Stimulated activated CD8-positive, alpha-beta memory T cell treated with anti-CD3 and anti-CD28 coated beads, Interleukin-4, amount 100 ng/mL, for 1 hour (primary cell): ENCODE results near the gene MAN1B1.

ENCODE experiments used
- DNase-seq, 2 donors: peaks; one replicate each; pipeline ENCODE4 v3.0.0-alpha.2; 2020; ENCODE audit warnings: low read depth in 2 of 2, low spot score in 1 of 2

Gene MAN1B1

DNA sequence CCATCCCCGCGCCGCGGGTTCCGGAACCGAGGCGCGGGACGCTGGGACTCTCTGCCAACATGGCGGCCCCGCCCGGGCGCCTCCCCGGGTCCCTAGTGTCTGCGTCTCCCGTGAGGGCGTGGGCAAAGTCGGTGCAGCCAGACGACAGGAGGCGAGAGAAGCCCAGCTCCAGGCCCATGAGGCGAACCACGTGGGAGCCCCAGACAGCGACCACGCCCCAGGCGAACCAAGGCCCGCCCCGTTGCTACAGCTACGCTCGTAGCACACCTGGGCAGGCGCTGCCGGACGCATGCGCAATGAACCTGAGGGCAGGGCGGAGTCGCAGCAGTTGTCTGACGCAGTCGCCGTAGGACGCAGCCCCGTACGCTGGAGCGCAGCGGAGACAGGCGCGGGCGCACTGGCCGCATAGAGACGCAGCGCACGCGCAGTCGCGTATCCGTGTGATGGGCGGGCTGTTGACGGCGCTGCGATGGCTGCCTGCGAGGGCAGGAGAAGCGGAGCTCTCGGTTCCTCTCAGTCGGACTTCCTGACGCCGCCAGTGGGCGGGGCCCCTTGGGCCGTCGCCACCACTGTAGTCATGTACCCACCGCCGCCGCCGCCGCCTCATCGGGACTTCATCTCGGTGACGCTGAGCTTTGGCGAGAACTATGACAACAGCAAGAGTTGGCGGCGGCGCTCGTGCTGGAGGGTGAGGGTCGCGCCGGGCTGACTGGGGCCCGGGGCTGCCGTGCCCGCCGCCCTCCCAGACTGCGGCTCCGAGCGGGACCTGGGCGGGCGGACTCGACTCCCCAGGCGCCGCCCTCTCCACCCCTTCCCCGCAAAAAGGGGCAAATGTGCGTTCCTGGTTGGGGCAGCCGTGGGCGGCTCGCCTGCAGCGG, at the start of gene MAN1B1:
TSS of gene MAN1B1 (plus strand) at position 455 of the 878 bp plus-strand sequence. CDS start at position 470, 15 bp downstream.
- DNase-seq: peak; percentile 94 to 98

DNA sequence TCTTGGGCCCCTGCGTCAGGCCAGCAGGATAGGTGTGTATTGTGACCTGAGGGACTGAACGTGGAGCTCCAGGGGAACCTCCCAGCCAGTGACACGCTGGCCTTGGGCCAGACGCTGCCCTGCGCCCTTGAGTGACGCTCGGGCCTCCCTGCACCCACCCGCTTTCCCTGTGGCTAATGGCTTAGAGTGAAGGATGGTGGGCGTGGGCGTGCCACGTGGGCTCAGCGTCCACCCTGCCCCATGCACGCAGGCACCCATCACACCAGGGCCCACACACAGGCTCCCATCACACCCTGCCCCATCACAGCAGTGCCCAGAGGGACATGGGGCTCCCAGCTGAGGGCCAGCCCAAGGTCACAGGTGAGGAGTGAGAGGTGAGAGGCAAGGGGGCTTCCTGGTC, 49.8 kb upstream of the MAN1B1 start:
- no peak for DNase-seq

- DNase-seq: no peak
These were observed 49.3 kb upstream of the MAN1B1 start for GRCh38 chr9:137037483-137037882.

- DNase-seq: no peak
These were observed 47.9 kb upstream of the MAN1B1 start for GRCh38 chr9:137038916-137039315.

DNA sequence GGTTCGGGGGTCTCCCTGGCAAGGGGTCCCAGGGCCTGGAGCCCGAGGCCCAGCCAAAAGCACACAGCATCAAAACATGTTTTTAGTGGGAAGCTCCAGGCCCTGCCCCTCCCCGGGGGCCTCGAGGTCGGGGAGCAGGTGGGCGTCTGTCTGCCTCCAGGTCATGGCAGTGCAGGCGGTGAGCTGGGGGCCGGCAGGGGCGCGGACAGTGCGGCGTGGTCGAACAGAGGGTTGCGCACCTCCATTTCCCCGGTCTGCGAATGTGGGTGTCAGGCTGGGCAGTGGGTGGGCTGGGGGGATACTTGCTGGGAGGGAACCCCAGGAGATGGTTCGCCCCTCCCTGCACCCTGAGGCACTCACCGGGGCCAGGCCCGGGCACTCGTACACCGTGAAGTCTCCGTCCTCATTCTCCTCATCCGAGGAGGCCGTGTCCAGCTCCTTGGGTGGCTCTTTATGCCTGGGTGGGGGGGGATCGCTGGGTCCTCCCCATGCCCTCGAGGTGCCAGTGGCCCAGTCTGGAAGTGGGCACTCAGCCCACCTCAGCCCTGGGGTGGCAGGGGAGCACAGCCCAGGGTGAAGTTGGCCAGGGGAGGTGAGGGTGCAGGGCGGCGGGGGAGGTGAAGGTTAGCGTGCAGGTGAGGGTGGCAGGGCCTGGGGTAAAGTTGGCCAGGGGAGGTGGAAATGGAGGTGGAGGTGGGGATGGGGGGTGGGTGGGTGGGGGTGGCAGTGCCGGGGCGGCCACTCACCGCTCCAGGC, 47.0 kb upstream of the MAN1B1 start:
- no peak for DNase-seq

DNA sequence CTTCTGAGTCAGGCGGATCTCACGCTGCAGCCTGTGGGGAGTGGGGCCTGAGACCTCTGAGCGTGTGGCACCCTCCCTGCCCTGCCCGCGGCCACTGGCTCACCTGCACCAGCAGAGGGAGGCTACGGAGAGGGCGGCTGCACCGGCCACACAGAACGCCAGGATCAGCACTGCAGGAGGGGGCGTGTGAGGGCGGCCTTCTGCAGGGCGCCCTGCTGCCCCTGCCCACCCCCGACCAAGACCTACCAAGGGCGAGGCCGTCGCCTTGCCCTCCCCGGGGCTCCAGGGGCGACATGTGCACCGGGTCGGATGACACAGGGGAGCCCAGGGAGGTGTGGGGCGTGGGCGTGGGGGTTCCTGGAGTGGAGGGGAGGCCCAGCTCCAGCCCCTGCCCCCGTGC, 46.2 kb upstream of the MAN1B1 start:
- no peak for DNase-seq

- DNase-seq: no peak
These were observed 45.7 kb upstream of the MAN1B1 start for GRCh38 chr9:137041124-137041523.

DNA sequence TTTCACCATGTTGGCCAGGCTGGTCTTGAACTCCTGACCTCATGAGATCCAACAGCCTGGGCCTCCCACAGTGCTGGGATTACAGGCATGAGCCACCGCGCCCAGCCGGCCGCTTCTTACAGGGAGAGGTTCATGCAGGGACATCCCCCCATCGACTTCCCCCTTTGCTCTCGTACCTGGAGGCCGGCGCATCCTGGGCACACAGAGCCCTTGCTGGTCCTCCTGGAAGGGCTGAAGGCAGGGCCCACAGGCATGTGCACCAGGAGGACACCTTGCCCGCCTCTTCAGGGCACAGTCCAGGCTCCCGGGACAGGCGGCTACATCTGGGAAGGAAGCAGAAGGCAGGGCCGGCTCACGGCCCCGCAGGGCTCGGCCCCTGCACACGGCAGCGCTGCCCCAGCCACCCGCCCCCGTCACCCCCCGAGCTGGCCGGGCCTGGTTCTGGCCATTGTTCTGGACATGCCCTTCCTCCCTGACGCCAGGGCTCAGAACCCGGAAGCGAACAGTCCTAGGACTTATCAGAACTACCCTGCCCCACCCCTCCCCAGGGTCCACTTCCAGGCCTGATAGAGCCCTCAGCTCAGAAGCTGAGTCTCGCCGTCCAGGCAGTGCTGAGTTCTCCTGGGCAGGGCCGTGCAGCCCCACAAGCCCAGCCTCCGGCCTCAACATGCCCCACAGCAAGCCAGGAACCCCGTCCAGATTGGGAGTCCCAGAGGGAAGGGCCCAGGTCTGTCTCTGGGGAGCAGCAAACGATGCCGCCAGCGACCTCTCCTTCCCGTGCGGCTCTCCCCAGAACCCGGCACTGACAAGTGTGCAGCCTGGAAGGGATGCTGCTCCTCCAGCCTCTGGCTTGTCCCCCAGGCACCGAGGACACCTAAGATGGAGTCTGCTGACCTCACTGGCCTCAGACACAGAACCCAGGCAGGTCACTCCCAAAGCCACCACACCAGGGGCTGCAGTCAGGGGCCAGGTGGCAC, 43.7 kb upstream of the MAN1B1 start:
- DNase-seq: no peak

- DNase-seq: no peak
These were observed 42.7 kb upstream of the MAN1B1 start for GRCh38 chr9:137044037-137044436.

- no peak for DNase-seq
These were observed 42.1 kb upstream of the MAN1B1 start for GRCh38 chr9:137044502-137045177.

DNA sequence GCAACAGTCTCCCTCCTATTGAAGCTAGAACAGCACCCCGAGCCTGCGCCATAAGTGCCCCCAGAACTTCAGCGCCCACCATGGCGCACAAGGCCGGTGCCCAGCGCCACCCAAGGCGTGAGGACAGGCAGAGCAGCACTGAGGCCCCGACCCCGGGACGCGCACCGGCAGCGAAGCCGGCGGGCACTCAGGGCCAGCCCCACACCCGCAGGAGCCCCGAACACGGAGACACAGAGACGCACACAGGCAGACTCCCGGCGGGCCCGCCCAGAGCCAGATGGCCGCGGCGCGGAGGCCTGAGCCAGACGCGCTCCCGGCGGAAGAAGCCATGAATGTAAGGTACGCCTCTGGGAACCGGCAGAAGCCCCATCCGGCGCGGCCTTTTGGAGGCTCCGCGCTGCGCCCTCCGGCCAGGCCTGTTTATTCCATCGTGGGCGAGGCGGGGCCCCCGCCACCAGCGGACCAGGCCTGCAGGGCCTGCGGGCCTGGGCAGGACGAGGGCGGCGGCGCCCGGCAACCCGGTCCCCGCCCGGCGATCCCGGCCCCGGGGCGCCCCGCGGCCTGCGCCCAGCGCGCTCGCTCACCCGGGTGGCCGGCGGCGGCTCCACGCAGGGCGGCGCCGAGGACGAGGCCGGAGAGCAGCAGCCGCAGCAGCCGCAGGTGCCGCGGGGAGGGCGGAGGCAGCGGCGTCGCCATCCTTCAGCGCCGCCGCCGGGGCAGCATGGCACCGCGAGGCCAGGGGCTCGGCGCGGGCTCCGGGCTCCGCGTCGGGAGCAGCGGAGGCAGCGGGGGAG, 41.3 kb upstream of the MAN1B1 start:
- no peak for DNase-seq

GRCh38 chr9:137046088-137046787, 40.5 kb upstream of the MAN1B1 start, which contains the start of gene NPDC1:
Gene NPDC1, minus strand, starts transcription at chr9:137046177. Its CDS starts 188 bp downstream, at chr9:137045989.
- DNase-seq: peak in 1 of 2 donors; percentile 58

DNA sequence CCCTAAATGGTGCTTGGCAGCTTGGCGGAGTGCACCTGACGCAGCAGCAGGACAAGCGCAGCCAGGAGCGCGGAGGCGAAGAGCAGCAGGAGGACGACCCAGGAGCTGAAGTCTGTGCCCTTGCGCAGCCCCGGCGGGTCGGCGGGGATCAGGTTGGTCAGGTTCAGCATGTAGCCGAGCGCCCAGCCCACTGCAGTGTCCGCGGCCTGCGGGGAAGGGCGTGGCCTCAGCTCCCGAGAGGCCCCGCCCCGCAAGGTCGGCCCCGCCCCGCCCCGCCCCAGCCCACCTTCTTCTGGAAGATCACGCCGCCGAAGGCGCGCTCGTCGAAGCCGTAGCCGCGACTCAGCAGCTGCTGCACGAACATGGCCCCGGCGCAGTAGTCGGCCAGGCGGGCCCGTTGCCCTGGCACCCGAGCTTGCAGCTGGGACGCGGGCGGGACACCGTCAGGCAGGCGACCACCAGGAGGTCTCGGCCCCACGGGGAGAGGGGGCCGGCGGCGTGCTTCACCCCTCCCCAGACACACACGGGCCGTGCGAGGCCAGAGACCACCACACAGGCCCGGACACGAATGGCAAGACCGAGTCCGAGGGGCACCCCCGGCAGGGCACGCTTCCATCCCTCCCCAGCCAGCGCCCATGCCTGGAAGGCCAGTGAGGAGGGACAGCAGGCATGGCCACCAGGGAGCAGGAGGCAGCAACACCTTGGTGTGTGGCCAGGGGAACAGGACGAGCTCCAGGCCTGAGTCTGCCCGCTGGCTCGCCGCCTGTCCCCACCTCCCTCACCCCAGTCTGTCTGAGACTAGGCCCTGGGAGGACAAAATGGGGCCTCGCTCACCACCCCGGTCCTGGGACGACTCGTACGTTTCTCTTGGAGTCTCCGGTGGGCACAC, 37.9 kb upstream of the MAN1B1 start:
- no peak for DNase-seq

DNA sequence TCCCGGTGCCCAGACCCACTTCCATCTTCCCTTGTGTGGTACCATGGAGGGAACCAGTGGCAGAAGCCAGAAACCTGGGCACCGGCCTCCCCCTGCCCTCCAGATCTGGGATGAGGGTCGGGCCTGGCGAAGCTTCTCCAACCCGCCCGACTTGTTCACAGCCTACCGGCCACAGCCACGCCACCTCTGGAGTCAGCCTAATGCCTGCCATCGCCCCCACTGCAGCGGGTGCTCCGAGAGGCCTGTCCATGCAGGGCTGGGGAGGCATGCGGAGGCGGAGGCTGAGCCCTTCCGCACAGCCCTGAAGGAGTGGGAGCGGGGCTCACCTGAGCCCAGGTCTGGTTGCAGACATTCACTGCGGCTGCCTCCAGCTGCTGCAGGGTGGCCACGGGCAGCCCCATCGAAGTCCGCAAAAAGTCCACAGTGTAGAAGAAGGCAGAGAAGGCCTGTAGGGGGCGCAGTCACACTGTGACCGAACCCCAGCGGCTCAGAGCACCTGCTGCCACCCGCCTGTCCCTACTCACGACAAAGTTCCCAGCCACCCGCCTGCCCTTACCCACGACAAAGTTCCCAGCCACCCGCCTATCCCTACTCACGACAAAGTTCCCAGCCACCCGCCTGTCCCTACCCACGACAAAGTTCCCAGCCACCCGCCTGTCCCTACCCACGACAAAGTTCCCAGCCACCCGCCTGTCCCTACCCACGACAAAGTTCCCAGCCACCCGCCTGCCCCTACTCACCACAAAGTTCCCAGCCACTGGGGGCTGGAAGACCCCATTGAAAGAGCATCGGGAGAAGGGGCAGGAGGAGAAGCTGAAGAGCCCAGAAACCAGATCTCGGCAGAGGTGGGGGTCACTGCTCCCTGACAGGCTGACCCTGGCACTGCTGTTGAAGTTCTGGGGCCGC, 37.0 kb upstream of the MAN1B1 start:
- DNase-seq: no peak

DNA sequence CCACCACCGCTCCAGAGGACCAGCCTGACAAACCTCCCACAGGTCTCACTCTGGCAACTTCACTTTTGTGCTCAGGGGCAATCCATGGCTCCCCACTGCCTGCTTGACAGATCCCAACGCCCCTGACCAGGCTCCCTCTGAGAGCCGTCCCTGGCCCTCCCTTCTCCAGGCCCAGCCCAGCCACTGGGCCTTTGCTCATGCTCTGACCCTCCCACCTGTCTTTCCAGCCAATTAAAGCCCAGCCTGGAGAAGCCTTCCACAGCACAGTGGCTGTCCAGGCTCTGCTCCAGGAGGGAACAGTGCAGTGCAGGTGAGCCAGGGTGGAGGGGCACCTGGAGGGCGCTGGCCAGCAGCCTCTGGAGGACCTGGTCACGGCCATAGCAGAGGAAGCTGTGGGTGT, 36.2 kb upstream of the MAN1B1 start:
- DNase-seq: no peak

DNA sequence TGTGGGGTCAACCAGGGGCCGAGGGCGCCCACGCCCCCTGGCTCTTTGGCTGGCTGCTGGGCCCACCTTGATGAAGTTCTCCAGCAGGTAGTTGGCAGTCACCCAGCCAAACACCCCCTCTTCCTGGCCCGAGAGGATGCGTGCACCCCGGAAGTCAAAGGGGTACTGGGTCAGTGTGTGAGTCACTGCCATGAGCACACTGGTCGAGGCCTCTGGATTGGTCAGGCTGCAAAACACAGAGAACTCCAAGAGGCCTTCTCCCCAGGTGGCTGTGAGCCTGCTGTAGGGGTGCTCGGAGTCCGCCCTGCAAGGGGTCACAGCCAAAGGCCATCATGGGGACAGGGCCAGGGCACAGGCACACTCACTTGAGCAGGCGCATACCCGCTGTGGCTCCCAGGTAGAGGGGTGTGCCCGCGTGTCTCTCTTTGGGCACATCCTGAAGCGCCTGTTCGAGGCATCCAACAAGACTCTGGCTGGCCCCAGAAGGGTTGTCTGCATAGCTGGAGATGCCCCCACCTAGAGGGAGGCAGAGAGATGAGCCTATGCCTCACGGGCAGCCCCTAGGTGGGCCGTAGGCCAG, 35.5 kb upstream of the MAN1B1 start:
- DNase-seq: no peak

DNA sequence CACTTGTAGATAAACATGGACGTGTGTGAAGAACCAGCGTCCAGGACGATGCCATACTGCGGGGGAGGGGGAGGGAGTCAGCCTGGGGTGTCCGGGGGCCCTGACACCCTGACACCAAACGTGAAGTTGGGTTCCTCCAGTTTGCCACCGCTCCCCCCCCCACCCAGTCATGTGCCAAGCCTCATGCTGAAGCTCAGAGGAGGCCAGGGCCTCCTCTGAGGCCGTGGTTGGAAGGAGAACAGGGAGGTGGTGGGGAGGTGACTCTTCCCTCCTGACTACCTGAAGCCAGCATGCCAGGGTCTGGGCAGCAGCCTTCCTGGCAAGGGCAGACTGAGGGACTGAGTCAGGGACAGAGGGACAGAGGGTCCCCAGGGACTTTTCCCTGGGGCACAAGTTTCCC, 34.5 kb upstream of the MAN1B1 start:
- no peak for DNase-seq
